NAMALWA (cell line): ENCODE data around the gene TNN.

ENCODE experiments used
- DNase-seq: peaks from one replicate; pipeline ENCODE4 v3.0.0-alpha.2; 2015; ENCODE audit warnings: low spot score

Gene TNN

GRCh38 chr1:175116210-175116798, 48.7 kb downstream of the TNN start:
- DNase-seq = no peak

GRCh38 chr1:175116903-175117302, 49.3 kb downstream of the TNN start:
- DNase-seq = no peak

- DNase-seq = no peak
Measured at GRCh38 chr1:175118375-175119367, 51.0 kb downstream of the TNN start.

- no peak for DNase-seq
Measured at GRCh38 chr1:175120511-175120910, 52.9 kb downstream of the TNN start.

- DNase-seq = no peak
Measured at GRCh38 chr1:175124861-175125260, 57.2 kb downstream of the TNN start.

- DNase-seq = no peak
Measured at GRCh38 chr1:175126347-175126746, 58.7 kb downstream of the TNN start.

GRCh38 chr1:175127565-175127964, 59.9 kb downstream of the TNN start:
- DNase-seq = no peak

GRCh38 chr1:175128523-175128922, 60.9 kb downstream of the TNN start:
- DNase-seq = no peak

- DNase-seq = no peak
Measured at GRCh38 chr1:175129182-175129581, 61.5 kb downstream of the TNN start.

GRCh38 chr1:175129644-175129996, 62.0 kb downstream of the TNN start:
- DNase-seq = no peak

- DNase-seq = no peak
Measured at GRCh38 chr1:175129997-175130648, 62.5 kb downstream of the TNN start.

GRCh38 chr1:175130649-175131045, 63.0 kb downstream of the TNN start:
- no peak for DNase-seq

GRCh38 chr1:175131095-175131494, 63.5 kb downstream of the TNN start:
- DNase-seq = no peak

- DNase-seq = no peak
Measured at GRCh38 chr1:175132436-175132835, 64.8 kb downstream of the TNN start.

- no peak for DNase-seq
Measured at GRCh38 chr1:175133673-175134435, 66.2 kb downstream of the TNN start.

- DNase-seq = no peak
Measured at GRCh38 chr1:175134500-175134899, 66.9 kb downstream of the TNN start.

GRCh38 chr1:175136246-175136645, 68.6 kb downstream of the TNN start:
- no peak for DNase-seq

- no peak for DNase-seq
Measured at GRCh38 chr1:175137369-175137768, 69.7 kb downstream of the TNN start.

- DNase-seq = no peak
Measured at GRCh38 chr1:175138579-175138978, 70.9 kb downstream of the TNN start.

- no peak for DNase-seq
Measured at GRCh38 chr1:175145899-175146528, 78.4 kb downstream of the TNN start.

- DNase-seq = peak; percentile 90
Measured at GRCh38 chr1:175146529-175147213, 79.0 kb downstream of the TNN start.
